ENCODE measurements around the gene GNG12.
A peak's percentile ranks its signal among the peaks of the same experiment; 100 is the strongest.

Gene GNG12

DNA sequence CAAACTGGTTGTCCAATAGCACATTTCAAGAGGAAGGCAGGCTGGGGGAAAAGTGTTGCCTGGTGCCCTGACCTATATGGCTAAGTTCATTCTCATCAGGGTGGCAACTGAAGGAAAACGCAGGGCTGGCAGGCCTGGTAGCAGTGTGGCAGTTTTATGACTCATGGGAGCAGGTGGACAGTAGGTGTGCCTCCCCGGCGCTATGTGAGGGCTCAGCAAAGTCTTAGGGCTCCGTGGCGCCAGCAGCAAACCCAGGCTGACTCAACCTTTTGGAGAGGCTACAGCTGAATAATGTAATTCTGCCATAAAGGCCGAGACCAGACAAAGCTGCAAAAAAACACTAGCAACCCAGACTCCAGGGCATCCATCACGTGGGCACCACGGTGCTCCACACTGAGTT is 124.7 kb downstream of the GNG12 start:
- Histone ChIP-seq H3K4me3 (no peak overlapping the region), H3K27ac (peak overlapping the region; percentile 84 to 89)
- no peak for DNase-seq (ENCODE audit: low spot score)
- TF ChIP-seq, protein P1, sequence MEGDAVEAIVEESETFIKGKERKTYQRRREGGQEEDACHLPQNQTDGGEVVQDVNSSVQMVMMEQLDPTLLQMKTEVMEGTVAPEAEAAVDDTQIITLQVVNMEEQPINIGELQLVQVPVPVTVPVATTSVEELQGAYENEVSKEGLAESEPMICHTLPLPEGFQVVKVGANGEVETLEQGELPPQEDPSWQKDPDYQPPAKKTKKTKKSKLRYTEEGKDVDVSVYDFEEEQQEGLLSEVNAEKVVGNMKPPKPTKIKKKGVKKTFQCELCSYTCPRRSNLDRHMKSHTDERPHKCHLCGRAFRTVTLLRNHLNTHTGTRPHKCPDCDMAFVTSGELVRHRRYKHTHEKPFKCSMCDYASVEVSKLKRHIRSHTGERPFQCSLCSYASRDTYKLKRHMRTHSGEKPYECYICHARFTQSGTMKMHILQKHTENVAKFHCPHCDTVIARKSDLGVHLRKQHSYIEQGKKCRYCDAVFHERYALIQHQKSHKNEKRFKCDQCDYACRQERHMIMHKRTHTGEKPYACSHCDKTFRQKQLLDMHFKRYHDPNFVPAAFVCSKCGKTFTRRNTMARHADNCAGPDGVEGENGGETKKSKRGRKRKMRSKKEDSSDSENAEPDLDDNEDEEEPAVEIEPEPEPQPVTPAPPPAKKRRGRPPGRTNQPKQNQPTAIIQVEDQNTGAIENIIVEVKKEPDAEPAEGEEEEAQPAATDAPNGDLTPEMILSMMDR (IDR thresholded peaks at IDR 0.05): no peak

GRCh38 chr1:67705735-67706453 is 127.4 kb downstream of the GNG12 start:
- no peak for DNase-seq (ENCODE audit: low spot score)
- H3K27ac ChIP-seq: peak overlapping the region; percentile 84 to 89
- TF ChIP-seq, protein P1 (IDR thresholded peaks at IDR 0.05): no peak

GRCh38 chr1:67704351-67704750 is 128.9 kb downstream of the GNG12 start:
- H3K27ac ChIP-seq: no peak overlapping the region
- TF ChIP-seq, protein P1 (IDR thresholded peaks at IDR 0.05): no peak
- no peak overlapping the region for H3K4me3 ChIP-seq
- DNase-seq (ENCODE audit: low spot score): no peak

More at GRCh38 chr1:67705735-67706453, 127.4 kb downstream of the GNG12 start:
- no peak overlapping the region for H3K4me3 ChIP-seq

DNA sequence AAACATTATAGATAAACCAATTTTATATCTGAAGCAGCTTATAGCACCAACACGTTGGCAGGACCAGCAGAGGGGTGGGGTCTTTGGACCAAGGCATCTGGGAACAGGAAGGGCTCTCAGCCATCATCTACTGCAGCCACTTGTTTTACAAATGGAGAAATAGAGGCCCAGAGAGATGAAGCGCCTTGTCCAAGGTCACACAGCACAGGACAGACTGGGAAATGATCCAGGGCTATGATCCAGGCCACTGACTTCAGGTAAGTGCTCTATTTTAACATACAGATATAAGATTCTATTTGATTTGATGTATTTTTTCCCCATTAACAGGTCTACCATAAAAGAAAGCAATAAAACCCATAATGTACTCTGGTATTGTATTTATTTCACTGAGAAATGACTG is 131.4 kb downstream of the GNG12 start:
- Histone ChIP-seq H3K27ac (no peak overlapping the region), H3K4me3 (no peak overlapping the region)
- no peak for DNase-seq (ENCODE audit: low spot score)
- TF ChIP-seq, protein P1 (IDR thresholded peaks at IDR 0.05): no peak

DNA sequence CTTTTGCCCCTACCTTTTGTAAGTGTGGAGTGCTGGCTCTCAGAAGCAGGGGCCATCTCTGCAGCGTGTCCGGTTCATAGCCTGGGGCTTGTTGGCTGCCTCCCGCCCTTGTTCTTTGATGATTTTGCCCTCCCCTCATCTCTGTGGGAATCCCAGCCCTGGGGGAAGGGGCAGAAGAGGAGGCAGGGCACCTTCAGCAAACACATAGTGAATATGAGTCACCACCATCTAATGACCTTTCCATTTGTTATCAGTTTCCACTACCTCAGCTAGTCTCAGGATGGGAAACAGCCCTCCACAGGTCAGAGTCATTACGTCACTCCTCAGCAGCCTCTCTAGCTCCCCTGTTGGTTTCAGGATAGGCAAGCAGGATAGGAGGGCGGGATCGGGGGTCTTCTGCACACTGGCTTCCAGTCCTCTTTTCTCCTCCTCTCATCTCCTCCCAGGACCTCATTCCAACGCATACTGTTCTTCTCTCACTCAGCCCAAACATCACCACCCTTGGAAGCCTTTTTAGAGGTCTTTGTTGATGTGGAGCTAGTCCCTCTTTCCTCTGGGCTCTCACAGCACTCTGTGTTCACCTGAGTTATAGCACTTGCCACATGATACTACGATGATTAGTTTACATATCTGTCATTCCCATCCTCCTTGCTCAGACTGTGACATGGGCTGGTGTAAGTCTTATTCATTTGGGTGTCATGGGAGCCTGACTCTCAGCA is 132.4 kb downstream of the GNG12 start:
- DNase-seq (ENCODE audit: low spot score): no peak

DNA sequence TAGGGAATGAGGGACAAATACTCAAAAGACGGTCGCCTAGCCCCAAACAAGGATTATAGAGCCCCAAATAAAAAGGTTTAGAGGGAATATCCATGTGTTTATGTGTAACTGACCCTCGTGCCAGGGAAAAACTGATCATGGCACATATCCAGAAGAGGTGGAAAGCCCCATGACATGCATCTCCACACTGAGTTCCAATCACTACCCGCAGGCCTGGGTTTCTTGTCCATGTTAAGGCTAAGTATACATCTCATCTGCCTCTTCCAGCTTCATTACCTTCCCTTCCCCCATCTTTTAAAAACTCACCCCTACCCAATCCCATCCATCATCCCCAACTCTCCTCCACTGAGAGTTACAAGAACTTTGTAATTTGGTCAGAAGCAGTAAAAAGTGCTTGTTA is 133.0 kb downstream of the GNG12 start:
- H3K27ac ChIP-seq: no peak overlapping the region
- no peak overlapping the region for H3K4me3 ChIP-seq
- TF ChIP-seq, protein P1 (IDR thresholded peaks at IDR 0.05): no peak
- DNase-seq (ENCODE audit: low spot score): no peak

More for the DNA sequence above, 132.4 kb downstream of the GNG12 start:
- TF ChIP-seq, protein P1 (IDR thresholded peaks at IDR 0.05): no peak
- H3K27ac ChIP-seq: no peak overlapping the region
- no peak overlapping the region for H3K4me3 ChIP-seq

- DNase-seq (ENCODE audit: low spot score): no peak
- Histone ChIP-seq H3K4me3 (no peak overlapping the region), H3K27ac (no peak overlapping the region)
- TF ChIP-seq, protein P1 (IDR thresholded peaks at IDR 0.05): no peak
These were observed 136.6 kb downstream of the GNG12 start for GRCh38 chr1:67696708-67697107.
